SH-SY5Y (cell line): ENCODE results near the gene ADPRM.

Experiments
- GATA2 ChIP-seq: IDR thresholded peaks from 2 replicates; pipeline ENCODE4 v1.6.1; 2011; ENCODE audit warnings: mild to moderate bottlenecking, low read depth, low read length
- GATA3 ChIP-seq: IDR thresholded peaks from 2 replicates; pipeline ENCODE4 v1.6.1; 2011; ENCODE audit warnings: low read depth, mild to moderate bottlenecking, low read length, moderate library complexity

GRCh38 chr17:10745231-10745630 is 47.8 kb downstream of the ADPRM start:
- TF ChIP-seq GATA3, result no peak
- TF ChIP-seq GATA2, result no peak
